Stimulated activated CD4-positive, alpha-beta T cell treated with anti-CD3 and anti-CD28 coated beads, Interleukin-12 subunit alpha, Interleukin-12 subunit beta, amount 100 ng/mL, for 24 hours (primary cell): ENCODE results near the gene LIMD2.

Source experiments
- DNase-seq, 2 experiments: peaks; one replicate each; pipeline ENCODE4 v3.0.0-alpha.2; 2020; ENCODE audit warnings: low read depth in 2 of 2

The LIMD2 gene

DNA sequence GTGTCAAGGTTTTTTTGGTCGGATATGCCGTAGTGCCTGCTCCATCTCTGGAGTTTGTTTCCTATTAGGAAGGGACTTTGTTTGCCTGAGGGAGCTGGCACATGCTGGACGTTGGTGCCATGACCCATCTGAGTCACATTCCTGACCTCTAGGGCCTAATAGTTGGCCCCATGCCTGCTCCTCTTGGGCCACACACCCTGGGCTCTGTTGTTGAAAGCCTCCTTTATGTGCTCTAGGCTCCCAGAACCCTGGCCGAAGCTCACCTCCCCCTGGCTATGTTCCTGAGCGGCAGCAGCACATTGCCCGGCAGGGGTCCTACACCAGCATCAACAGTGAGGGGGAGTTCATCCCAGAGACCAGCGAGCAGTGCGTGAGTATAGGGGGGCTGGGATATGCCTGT lies 18.4 kb downstream of the LIMD2 start:
- DNase-seq, result no peak

DNA sequence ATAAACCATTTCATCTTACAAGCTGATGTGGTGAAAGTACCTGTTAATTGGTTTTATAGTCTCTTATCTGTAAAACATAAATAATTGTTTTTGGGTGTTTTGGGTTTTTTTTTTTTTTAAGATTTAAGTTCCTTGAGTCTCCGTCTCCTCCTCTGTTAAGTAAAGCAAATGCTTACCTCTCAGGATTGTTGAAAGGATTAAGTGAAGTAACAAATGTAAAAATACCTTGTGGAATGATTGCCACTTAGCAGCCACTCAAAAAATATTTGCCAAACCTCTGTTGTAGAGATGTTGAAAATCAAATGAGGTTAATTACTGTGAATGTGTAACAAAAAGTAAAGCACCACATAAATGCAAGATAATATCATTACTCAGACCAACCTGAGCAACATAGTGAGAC lies 19.2 kb downstream of the LIMD2 start:
- no peak for DNase-seq

DNA sequence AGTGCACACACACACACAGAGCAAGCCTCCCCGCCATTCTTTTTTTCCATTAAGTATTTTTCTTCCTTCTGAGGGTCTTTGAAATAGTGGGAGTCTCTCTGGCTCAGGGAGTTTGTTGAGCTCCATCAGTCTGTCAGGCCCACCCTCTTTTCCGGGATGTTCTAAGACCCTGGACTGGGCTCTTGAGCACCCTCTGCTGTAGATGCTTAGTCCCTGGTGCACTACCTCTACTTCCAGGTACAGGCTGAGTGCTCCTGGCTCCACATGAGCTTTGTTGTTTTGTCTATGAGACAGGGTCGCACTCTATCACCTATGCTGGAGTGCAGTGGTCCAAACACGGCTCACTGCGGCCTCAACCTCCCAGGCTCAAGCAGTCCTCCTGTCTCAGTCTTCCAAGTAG lies 20.7 kb downstream of the LIMD2 start:
- no peak for DNase-seq

DNA sequence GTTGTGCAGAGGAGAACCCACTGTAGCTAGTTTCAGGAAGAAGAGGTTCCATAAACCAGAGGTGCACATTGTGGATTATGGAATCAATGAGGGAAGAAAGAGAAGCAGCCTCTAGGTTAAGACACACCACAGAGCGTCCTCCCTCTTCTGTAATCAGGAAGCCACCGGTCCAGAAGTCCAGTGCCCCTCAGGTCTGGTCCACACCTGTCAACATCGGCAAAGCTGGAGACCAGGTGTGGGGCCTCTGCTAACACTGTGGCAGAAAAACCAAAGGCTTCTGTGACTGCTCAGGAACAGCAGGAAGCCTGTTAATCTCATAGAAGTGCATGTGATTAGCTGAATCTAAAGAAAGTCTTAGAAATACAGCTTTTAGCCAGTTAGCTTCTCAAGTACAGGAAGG lies 23.3 kb downstream of the LIMD2 start:
- no peak for DNase-seq

DNA sequence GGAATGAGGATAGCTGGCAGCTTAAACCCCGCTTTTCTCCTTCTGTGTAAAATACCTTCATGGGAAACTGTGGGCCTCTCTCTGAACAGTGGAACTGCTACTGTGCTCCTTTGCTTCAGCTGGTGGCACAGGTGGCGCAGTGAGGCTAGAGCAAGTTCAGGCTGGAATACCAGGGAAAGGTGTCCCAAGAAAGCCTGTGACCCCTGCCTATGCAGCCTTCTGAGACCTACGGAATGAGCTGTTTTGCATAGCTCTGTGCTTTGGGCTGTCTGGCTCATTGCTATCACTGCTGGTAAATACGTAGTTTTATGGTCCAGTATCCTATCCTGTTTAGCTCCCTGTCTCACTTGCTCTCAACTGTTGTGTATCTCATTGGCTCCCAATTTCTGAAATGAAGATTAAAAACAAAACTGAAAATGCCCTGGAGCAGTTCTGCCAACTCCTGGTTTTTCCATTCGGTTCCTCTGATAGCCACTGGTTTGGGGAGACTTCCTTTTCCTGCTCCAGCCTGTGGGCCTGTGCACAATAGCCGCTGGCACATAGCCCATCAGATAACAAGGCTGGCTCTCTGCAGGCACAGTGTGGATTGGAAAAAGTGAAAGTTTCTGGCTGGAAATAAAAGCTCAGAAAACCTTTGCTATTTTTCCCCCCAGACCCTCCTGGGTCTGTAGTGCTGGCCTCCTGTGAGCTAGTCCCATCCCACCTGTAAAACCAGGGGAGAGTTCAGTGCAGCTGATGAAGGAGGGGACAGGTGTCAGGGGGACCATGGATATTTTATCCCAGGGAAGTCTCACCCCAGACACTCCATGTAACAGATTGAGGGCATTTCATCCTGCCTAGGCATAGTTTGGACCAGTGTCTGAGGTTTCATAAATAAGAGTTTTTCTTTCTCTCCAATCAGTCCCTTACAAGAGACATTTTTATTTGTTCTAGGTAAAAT lies 24.0 kb downstream of the LIMD2 start:
- no peak for DNase-seq

DNA sequence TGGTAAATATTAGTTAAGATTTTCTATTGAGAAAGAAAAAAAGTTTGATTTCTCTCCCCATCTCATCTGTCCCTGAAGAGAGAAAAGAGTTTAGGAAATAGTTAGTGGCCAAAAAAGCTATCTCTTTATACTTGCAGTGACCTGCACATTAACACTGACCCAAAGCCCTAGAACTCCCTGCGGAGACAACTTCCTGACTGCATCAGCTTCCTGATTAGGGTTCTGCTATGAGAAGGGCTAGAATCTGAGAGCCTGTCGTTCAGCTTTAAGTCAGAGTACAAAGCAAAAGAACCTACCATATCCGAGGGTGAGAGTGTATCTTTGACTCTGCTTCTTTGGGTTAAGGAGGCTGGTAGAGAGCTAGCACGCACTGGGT lies 24.7 kb downstream of the LIMD2 start:
- no peak for DNase-seq

DNA sequence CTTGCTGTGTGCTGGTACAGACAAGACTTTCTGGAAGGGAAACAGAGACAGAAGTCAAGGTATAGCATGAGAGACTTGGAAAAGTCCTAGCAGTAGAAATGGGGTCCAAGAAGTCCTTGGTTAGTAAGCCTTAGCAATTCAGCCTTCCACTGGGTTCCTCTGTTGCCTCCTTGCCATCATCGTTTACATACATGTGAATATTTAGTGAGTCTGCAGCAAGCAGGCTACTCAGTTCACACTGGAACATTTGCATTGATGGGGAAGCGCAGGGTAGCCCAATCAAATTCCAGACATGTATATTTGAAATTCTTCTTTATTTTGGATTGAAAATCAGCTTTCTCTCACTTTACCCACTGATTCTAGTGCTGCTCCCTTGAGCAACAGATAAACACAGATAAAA lies 27.1 kb downstream of the LIMD2 start:
- no peak for DNase-seq

DNA sequence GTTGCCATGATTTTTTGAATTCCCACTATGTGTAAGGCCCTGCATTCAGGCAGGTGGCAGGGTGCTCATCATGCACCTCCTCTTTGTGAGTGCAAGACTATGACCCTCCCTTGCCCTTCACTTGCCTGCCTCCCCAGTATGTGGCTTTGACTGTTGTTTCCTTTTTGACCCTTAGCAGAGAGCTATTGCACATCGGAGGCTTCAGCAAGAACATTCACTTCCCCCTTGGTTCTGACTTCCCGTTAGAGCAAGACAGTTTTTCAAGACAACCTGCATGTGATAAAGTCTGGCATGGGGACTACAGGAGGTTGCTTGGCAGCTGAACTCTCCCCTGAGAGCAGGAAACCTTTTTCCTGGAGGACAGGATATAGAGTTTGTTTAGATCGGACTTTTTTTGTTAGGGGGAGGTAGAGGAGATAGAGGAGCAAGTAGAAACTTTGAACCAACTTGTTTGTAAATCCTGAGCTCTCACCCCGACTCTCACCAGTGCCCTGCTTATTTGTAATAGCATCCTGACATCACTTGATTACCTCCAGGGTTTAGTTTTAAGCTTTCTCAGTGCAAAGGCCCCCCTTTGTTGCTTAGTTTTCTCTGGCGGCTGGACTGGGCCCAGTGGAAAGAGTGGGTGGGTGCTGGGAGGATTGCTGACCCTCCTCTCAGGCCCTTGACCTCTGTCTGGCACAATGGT lies 34.3 kb downstream of the LIMD2 start:
- DNase-seq, result no peak

DNA sequence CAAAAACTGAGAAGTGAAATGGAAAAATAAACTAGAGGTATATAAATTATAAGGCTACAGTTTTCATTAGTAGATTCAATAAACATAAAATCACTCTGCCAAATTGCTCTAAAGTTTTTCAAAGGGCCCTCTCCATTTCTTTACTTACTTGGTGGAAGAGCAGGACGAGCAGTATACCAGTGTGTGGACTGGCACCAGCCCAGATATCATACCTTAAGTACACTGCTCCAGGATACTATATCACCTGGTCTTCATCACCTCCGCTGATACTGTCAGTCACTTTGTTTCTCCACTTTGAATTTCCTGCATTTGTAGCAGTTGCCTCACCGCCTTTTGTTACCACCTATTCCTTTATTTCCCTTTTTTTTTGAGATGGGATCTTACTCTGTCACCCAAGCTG lies 40.1 kb downstream of the LIMD2 start:
- no peak for DNase-seq

DNA sequence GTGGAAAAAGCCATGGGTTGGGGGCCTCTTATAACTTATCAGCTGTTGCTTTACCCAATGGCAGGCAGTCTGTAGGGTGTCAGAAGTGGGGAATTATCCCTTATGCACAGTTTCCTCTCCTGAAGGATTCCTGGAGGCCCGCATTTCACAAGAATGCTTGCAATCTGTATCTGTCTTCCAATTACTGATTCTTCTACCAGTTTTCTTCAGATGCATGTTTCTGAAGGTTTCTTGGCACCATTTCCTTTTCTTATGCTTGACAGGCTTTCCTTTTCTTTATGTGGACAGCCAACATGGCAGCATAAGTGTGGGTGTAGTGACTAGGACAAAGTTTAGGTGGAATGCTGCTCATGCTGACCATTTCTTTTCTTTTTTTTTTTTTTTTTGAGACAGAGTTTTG lies 41.6 kb downstream of the LIMD2 start:
- DNase-seq, result no peak

DNA sequence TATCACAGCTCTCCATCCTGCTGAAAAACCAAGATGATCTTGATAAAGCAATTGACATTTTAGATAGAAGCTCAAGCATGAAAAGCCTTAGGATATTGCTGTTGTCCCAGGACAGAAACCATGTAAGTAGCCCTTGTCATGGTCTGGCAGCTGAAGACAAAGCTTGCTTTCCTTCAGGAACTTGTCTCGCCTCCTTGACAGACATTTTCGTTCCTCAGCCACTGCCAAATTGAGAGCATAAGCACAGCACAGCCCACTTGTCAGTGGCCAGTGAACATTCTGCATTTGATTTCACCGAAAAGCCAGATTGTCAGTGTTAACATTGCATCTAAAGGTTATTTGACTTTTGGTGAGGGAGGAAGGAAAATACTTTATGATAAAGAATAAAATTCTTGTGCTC lies 42.1 kb downstream of the LIMD2 start:
- no peak for DNase-seq

DNA sequence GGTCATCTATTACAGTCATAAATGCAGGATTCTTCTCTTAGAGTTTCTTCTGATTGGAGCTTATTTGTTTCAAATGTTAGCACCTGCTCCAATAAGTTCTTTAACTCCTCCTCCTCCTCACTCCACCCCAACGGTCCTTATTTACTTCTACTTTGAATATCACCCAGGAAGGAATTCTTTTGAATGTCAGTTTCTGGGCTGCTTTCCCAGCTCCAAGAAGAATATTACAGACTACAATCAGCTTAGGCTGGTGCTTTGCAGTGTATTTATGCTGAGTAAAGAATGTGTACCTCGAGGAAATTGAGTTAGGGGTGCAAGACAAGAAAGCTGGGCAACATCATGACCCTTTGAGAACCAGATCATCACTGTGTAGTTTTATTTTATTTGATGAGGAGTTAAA lies 46.9 kb downstream of the LIMD2 start:
- no peak for DNase-seq

DNA sequence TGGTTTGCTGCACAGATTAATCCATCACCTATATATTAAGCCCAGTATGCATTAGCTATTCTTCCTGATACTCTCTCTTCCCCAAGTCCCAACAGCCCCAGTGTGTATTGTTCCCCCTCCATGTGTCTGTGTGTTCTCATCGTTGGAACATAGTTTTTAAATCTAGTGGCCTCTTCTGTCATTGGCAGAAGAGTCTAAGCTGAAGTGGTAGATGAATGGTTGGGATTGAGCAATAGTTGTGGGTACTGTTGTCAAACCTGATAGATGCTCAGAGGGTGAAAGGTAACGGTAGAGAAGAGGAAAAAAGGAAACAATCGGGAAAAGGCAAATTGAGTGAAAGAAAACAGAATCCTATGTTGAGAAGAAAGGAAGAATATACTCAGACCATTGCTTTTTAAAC lies 47.8 kb downstream of the LIMD2 start:
- DNase-seq, result no peak

DNA sequence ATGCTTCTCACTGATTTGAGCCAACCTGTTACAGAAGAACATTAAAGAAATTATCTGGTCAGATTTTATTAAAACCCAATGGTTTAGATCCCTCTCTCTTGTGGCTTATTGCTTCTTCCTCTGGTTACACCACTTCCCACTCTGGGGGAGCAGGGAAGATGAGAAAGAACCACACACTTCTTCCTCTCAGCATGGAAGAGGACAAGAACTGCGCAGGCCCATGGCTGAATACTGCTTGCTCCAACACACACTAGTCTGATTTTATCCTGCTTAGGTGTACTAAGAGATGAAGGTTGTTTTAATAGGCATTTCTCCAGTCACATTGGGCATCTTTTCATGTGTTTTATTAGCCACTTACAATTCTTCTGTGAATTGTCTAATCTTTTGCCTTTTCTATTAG lies 50.1 kb downstream of the LIMD2 start:
- DNase-seq, result no peak

DNA sequence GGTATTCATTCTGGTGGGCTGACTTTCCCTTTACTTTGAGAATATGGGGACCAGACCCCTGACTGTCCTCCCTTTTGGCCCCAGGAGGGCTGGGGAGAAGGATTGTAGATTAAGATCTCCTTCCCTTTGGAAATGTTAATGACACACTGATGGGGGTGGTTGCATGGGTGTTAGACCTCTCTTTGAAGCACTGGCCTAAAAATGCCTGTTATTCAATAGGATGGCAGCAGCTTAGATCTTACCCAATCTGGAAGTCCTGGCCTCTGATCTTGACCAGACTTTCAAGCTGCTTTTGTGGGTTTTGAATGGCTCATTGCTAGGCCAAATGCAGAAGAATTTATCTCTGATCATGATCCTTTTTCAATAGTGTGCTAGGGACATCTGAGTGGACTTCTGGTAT lies 52.0 kb downstream of the LIMD2 start:
- DNase-seq, result no peak

DNA sequence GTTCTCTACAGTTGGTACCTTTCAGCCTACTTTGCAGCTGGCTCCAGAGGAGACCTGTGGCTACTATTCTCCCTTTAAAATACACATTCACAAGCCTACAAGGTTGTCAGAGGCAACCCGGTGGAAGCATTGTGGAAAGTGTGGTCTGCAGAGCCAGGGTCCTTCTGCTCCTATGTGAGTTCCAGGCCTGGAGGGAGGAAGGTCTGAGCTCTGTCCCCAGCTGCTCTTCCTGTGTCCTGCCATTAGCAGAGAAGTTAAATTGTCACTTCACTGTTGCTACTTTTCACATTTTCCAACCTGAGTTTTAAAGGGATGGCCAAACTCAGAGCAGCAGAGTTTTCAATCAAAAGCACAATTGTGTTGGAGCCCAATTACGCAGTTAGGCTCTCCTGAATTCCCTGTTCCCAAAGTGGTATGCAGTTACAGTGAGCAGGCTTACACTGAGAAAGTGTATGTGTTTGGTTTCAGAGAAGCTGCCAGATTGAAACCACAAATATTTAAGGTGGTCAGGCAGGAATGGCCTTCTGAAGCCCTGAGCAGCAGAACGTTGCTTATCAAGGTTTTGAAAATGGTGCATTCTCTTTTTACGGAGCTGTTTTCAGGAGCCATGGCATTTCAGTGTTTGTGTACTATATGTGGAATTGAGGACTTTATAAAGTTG lies 52.7 kb downstream of the LIMD2 start:
- no peak for DNase-seq

DNA sequence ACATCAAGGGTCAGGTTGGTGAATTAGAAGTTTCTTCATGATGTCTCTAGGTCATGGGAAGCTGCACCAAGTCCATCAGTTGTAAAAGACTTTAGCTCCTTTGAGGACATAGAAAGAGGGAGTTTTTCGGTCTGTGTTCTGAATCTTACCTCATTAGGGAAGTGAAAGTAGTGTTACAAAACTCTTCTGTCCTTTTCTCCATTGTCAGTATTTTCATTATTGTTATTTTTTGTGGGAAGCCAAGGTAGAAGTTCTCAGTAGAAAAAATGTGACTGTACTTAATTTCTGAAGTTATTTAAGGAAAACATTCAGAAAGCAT lies 53.5 kb downstream of the LIMD2 start:
- no peak for DNase-seq
